K562 (cell line): ENCODE data around the gene ERICH6B. TPM values are rescaled to one million over a fixed set of nuclear protein-coding genes. Genes with fewer than 3 reads are reported as not detected.

ENCODE experiments used
- ATAC-seq: fragments of 200-7000 bp; cut with Tn5 transposase; 3 replicates; pipeline ENCODE4 v1.9.1; 2020; ENCODE audit warnings: moderate library complexity
- BruUV-seq: library from RNA; stranded (reverse); fragments of 400-500 nt; replicated peaks from 2 replicates; lab custom pipeline; 2021; lab: Mats Ljungman, UMichigan
- CTCF ChIA-PET: fragments of 300-600 bp; formaldehyde crosslinking; extraction: SDS; loops from one replicate; lab custom pipeline; 2021; ENCODE audit warnings: low intra/inter-chr PET ratio; lab: Yijun Ruan, JAX
- POLR2A ChIA-PET: fragments of 300-600, 350-650 bp; sonication (Branson Sonifier 250); formaldehyde crosslinking; extraction: SDS; loops from one replicate; lab custom pipeline; 2021; ENCODE audit warnings: antibody characterized with exemption, inconsistent platforms; lab: Yijun Ruan, JAX
- DNase-seq, 4 experiments: peaks; one replicate each; pipeline versions ENCODE4 v3.0.0 to v3.0.0-alpha.2; 2011 to 2018; ENCODE audit warnings: low spot score in 3 of 4, mixed read lengths in 3 of 4; ENCODE audit errors: extremely low read depth in 1 of 4
- FAIRE-seq: peaks from 2 replicates; lab custom pipeline; 2011; peaks lifted over from hg19 to GRCh38; lab: Jason Lieb, UNC
- H2AFZ ChIP-seq: 2 replicates; pipeline ENCODE4 v1.6.0; 2011; ENCODE audit warnings: low read depth, low read length, control low read depth, inconsistent platforms
- H3K27ac ChIP-seq: fragments of 200-600 bp; 3 replicates; pipeline ENCODE4 v1.8.0; 2011; ENCODE audit warnings: low read depth, mild to moderate bottlenecking, control low read depth, inconsistent platforms, low read length, moderate library complexity, mixed read lengths; ENCODE audit errors: extremely low read depth
- H3K27me3 ChIP-seq, 2 experiments: fragments of 300-600 bp in 1 of 2; 2 replicates in 1 of 2; 3 replicates in 1 of 2; pipeline versions ENCODE4 v1.6.0 to v1.8.0; 2011; ENCODE audit warnings: inconsistent platforms in 2 of 2, low read length in 2 of 2, mild to moderate bottlenecking in 1 of 2, mixed read lengths in 1 of 2, moderate library complexity in 1 of 2; ENCODE audit not compliant: control insufficient read depth in 2 of 2, insufficient read depth in 2 of 2
- H3K36me3 ChIP-seq: fragments of 300-600 bp; 3 replicates; pipeline ENCODE4 v1.8.0; 2011; ENCODE audit warnings: mild to moderate bottlenecking, low read length, inconsistent platforms; ENCODE audit not compliant: control insufficient read depth, insufficient read depth
- H3K4me1 ChIP-seq, 2 experiments: fragments of 200-600 bp in 1 of 2; replicated peaks in 1 of 2; 2 replicates in 1 of 2; 3 replicates in 1 of 2; pipeline versions ENCODE4 v1.5.1 to v1.8.0; 2011; ENCODE audit warnings: inconsistent platforms in 2 of 2, low read length in 2 of 2, mild to moderate bottlenecking in 1 of 2, mixed read lengths in 1 of 2, moderate library complexity in 1 of 2; ENCODE audit not compliant: control insufficient read depth in 2 of 2, insufficient read depth in 2 of 2
- H3K4me2 ChIP-seq: 2 replicates; pipeline ENCODE4 v1.6.1; 2011; ENCODE audit warnings: low read length, control low read depth, inconsistent platforms, mixed read lengths; ENCODE audit not compliant: insufficient read depth
- H3K4me3 ChIP-seq: fragments of 200-600 bp; sonication (generic), shearing (Covaris generic); 2 replicates; pipeline ENCODE4 v1.5.1; 2016; ENCODE audit warnings: control low read depth, inconsistent platforms
- H3K79me2 ChIP-seq: fragments of 200-600 bp; 3 replicates; pipeline ENCODE4 v1.8.0; 2011; ENCODE audit warnings: low read length, inconsistent platforms; ENCODE audit not compliant: control insufficient read depth, insufficient read depth
- H3K9ac ChIP-seq, 2 experiments: 2 replicates each; pipeline versions ENCODE4 v1.6.0 to v1.6.1; 2011; ENCODE audit warnings: low read depth in 2 of 2, low read length in 2 of 2, control low read depth in 1 of 2, inconsistent platforms in 1 of 2, mild to moderate bottlenecking in 1 of 2, mixed read lengths in 1 of 2; ENCODE audit not compliant: insufficient read depth in 1 of 2
- H3K9me1 ChIP-seq: one replicate; pipeline ENCODE4 v1.6.0; 2011; ENCODE audit warnings: inconsistent platforms, mild to moderate bottlenecking, low read length, moderate library complexity; ENCODE audit not compliant: control insufficient read depth, insufficient read depth
- H3K9me3 ChIP-seq: replicated peaks from 2 replicates; pipeline ENCODE4 v1.5.1; 2011; ENCODE audit warnings: low read depth, low read length, inconsistent platforms; ENCODE audit not compliant: control insufficient read depth, insufficient read depth
- H4K20me1 ChIP-seq: replicated peaks from 2 replicates; pipeline ENCODE4 v1.6.1; 2011; ENCODE audit warnings: low read length, inconsistent platforms, mixed read lengths; ENCODE audit not compliant: control insufficient read depth, insufficient read depth
- GABPA ChIP-seq: fragments of 200-800 bp; sonication (Bioruptor generic); conservative IDR thresholded peaks from 2 replicates; pipeline ENCODE4 v1.6.1; 2016; ENCODE audit warnings: low read depth, missing genetic modification characterization, missing compliant biosample characterization
- GABPB1 ChIP-seq: sonication (generic); formaldehyde crosslinking; IDR thresholded peaks from 2 replicates; pipeline ENCODE4 v1.8.0; 2022; ENCODE audit warnings: mild to moderate bottlenecking, missing genetic modification reagents
- LARP7 ChIP-seq: fragments of 450-650 bp; IDR thresholded peaks from 2 replicates; pipeline ENCODE4 v1.6.1; 2016
- NBN ChIP-seq: fragments of 450-650 bp; IDR thresholded peaks from 2 replicates; pipeline ENCODE4 v1.6.1; 2016; ENCODE audit warnings: low read depth, mild to moderate bottlenecking
- NFRKB ChIP-seq: fragments of 450-650 bp; IDR thresholded peaks from 2 replicates; pipeline ENCODE4 v1.6.1; 2016; ENCODE audit warnings: low read depth
- NR2C2 ChIP-seq, 2 experiments: fragments of 200-800 bp in 1 of 2; sonication (Bioruptor generic) in 1 of 2; sonication (generic) in 1 of 2; formaldehyde crosslinking in 1 of 2; IDR thresholded peaks; 2 replicates each; pipeline versions ENCODE4 v1.6.1 to v1.8.0; 2016 to 2022; ENCODE audit warnings: mild to moderate bottlenecking in 1 of 2, missing compliant biosample characterization in 1 of 2, missing genetic modification characterization in 1 of 2, missing genetic modification reagents in 1 of 2
- NRF1 ChIP-seq, 2 experiments: fragments of 450-650 bp; IDR thresholded peaks in 1 of 2; conservative IDR thresholded peaks in 1 of 2; 2 replicates each; pipeline ENCODE4 v1.6.1; 2014; ENCODE audit warnings: mild to moderate bottlenecking in 2 of 2
- PPARD ChIP-seq: fragments of 250-450 bp; sonication (Bioruptor Pico); IDR thresholded peaks from 2 replicates; pipeline ENCODE4 v1.8.0; 2022; ENCODE audit warnings: inconsistent platforms, mild to moderate bottlenecking, moderate library complexity
- RBM34 ChIP-seq: fragments of 200-400 bp; formaldehyde crosslinking; IDR thresholded peaks from 2 replicates; pipeline ENCODE4 v1.6.1; 2018; ENCODE audit warnings: low read length, borderline replicate concordance; ENCODE audit not compliant: insufficient read depth
- SOX6 ChIP-seq: fragments of 450-650 bp; IDR thresholded peaks from 2 replicates; pipeline ENCODE4 v1.6.1; 2014; ENCODE audit warnings: mild to moderate bottlenecking
- THRAP3 ChIP-seq: fragments of 450-650 bp; IDR thresholded peaks from 2 replicates; pipeline ENCODE4 v1.6.1; 2016; ENCODE audit warnings: mild to moderate bottlenecking, inconsistent platforms, borderline replicate concordance
- TSC22D4 ChIP-seq: fragments of 450-650 bp; IDR thresholded peaks from 2 replicates; pipeline ENCODE4 v1.6.1; 2016; ENCODE audit warnings: missing genetic modification characterization, missing biosample characterization, control low read depth
- ZNF184 ChIP-seq: sonication (generic); formaldehyde crosslinking; IDR thresholded peaks from 2 replicates; pipeline ENCODE4 v1.5.0; 2020; ENCODE audit warnings: missing genetic modification reagents
- ZNF316 ChIP-seq: fragments of 450-650 bp; IDR thresholded peaks from 2 replicates; pipeline ENCODE4 v1.6.1; 2016
- ZNF589 ChIP-seq: fragments of 200-800 bp; sonication (Bioruptor generic); IDR thresholded peaks from 2 replicates; pipeline ENCODE4 v1.6.1; 2016; ENCODE audit warnings: low read depth, missing genetic modification characterization, missing compliant biosample characterization
- ZNF766 ChIP-seq: fragments of 200-800 bp; sonication (Bioruptor generic); conservative IDR thresholded peaks from 2 replicates; pipeline ENCODE4 v1.6.1; 2016; ENCODE audit warnings: missing genetic modification characterization, missing compliant biosample characterization
- WGBS: fragments of 100-300 bp; shearing (Covaris generic); methylation state at CpG from one replicate; pipeline ENCODE4 v1.1.6; 2016; ENCODE audit warnings: low coverage, mixed read lengths; ENCODE audit not compliant: insufficient coverage; ENCODE audit errors: missing lambda C conversion rate; 5-methylcytosine and 5-hydroxymethylcytosine counted together
- in situ Hi-C: fragments of 300-500 bp; cut with MboI; formaldehyde crosslinking; loops from 4 replicates; pipeline ENCODE4 v1.15.0; 2018; ENCODE audit warnings: inconsistent platforms, mixed read lengths
- intact Hi-C: fragments of 100-400 bp; cut with micrococcal nuclease; formaldehyde crosslinking; loops from 2 replicates; pipeline ENCODE4 v1.14.2; 2022
- polyA plus RNA-seq, 8 experiments: library from polyadenylated mRNA; depleted of rRNA in 4 of 8; stranded (reverse) in 5 of 8; unstranded in 3 of 8; fragments of >200 nt; fragmentation: Nextera tagmentation in 2 of 8; fragmentation: Illumina TruSeq in 1 of 8; extraction: Ambion mirVana in 2 of 8; extraction: Trizol in 1 of 8; gene quantifications; 2 replicates each; pipeline versions ENCODE4 v1.2.1 to v1.2.3, GENCODE V29; 2011 to 2014; ENCODE audit warnings: inconsistent platforms in 1 of 8, missing spikeins in 1 of 8
- total RNA-seq, 7 experiments: library from RNA; depleted of rRNA in 6 of 7; stranded (reverse); fragments of >200 nt in 6 of 7; fragmentation: Illumina TruSeq in 2 of 7; extraction: Trizol in 2 of 7; gene quantifications; 2 replicates each; pipeline versions ENCODE4 v1.2.1 to v1.2.3, GENCODE V29; 2011 to 2021; ENCODE audit warnings: low replicate concordance in 1 of 7
- TF ChIP-seq, protein P1 (sequence below), 2 experiments: fragments of 450-650 bp in 1 of 2; sonication (generic) in 1 of 2; formaldehyde crosslinking in 1 of 2; IDR thresholded peaks in 1 of 2; conservative IDR thresholded peaks in 1 of 2; 2 replicates each; pipeline versions ENCODE4 v1.6.1 to v1.8.1; 2016 to 2023; ENCODE audit warnings: mild to moderate bottlenecking in 2 of 2, moderate library complexity in 2 of 2, inconsistent platforms in 1 of 2, missing genetic modification reagents in 1 of 2
- TF ChIP-seq, protein P2 (sequence below): sonication (generic); formaldehyde crosslinking; IDR thresholded peaks from 2 replicates; pipeline ENCODE4 v1.8.0; 2022; ENCODE audit warnings: mild to moderate bottlenecking, missing genetic modification reagents, borderline replicate concordance
- TF ChIP-seq, protein P3 (sequence below): sonication (generic); formaldehyde crosslinking; IDR thresholded peaks from 2 replicates; pipeline ENCODE4 v1.8.0; 2022; ENCODE audit warnings: missing genetic modification reagents, mild to moderate bottlenecking, moderate library complexity, borderline replicate concordance

Gene ERICH6B
- total and polyA plus RNA-seq, 9 of the 15 experiments (the other 6 are each of a cell fraction or from before 2014, with no cell fraction given) = not detected

DNA sequence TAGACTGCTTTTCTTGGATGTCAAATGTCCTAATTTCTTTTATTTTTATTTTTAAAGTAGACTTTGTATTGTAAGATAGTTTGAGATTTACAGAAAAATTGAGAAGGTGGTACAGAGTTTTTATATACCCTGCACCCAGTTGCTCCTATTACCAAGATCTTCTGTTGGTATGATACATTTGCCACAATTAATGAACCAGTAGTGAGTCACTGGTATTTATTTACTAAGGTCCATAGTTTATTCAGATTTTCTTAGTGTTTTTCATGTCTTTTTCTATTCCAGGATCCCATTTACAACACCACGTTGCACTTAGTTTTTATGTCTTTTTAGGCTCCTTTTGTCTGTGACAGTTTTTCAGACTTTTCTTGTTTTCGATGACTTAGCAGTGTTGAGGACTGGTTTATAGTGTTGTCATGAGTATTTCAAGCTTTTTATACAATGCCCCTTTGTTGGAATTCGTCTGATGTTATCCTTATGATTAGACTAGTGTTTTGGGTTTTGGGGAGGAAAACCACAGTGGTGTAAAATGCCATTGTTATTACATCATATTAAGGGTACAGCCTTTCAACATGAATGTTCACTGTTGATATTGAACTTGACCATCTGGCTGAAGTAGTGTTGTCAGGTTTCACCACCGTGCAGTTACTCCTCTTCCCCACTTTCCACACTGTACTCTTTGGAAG, 114.9 kb downstream of the ERICH6B start:
- ChIA-PET POLR2A (interaction anchor here (1.1 kb wide), 1 partner anchor 10 kb away, joined by 3 read pairs; no protein-coding TSS in a partner anchor), CTCF (no interaction called here)
- peaks cover 53% of the 10 kb centered on the region; the same call in 2 of the 3 replicates for H3K36me3 ChIP-seq
- H3K9me1 ChIP-seq = no peaks in the 10 kb centered on the region
- H3K4me1 ChIP-seq = peaks cover 0 to 6% of the 10 kb centered on the region in 2 experiments; a peak in 2 of 5 replicates
- H3K27ac ChIP-seq = no peak overlapping the region; the same call in 2 of the 3 replicates
- no peaks in the 10 kb centered on the region for H3K27me3 ChIP-seq
- 49% methylated on average over 4 of the region's 4 CpGs for WGBS
- intact Hi-C loops (no loop called here), in situ Hi-C loops (no loop called here)
- H4K20me1 ChIP-seq = no peaks in the 10 kb centered on the region
- no peaks in the 10 kb centered on the region for H3K9me3 ChIP-seq
- no peak overlapping the region for H3K9ac ChIP-seq
- H3K79me2 ChIP-seq = no peaks in the 10 kb centered on the region
- H2AFZ ChIP-seq = no peak overlapping the region
- FAIRE-seq (no peak), DNase-seq (no peak), ATAC-seq (peak; percentile 57)
- no peak overlapping the region for H3K4me3 ChIP-seq
- no peak overlapping the region for H3K4me2 ChIP-seq
- no TSS peak for BruUV-seq
- TF ChIP-seq, protein P1, sequence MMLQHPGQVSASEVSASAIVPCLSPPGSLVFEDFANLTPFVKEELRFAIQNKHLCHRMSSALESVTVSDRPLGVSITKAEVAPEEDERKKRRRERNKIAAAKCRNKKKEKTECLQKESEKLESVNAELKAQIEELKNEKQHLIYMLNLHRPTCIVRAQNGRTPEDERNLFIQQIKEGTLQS (IDR thresholded peaks at IDR 0.05) = peak; percentile 30; the same call in 1 of the 2 replicates
- TF ChIP-seq, protein P1 (CRISPR knock-in tag; conservative IDR thresholded peaks at IDR 0.05) = no peak
- TF ChIP-seq RBM34 (no peak), PPARD (no peak), NRF1 (conservative IDR thresholded peaks at IDR 0.05 in 1 of 2, IDR thresholded peaks at IDR 0.05 in 1 of 2) (no peak), ZNF316 (peak; percentile 65), GABPB1 (CRISPR knock-in tag) (no peak), NBN (no peak), THRAP3 (no peak), LARP7 (no peak), TSC22D4 (tag) (no peak), NFRKB (no peak), ZNF589 (no peak), ZNF766 (CRISPR knock-in tag) (no peak), SOX6 (peak; percentile 20; the same call in 1 of the 2 replicates), ZNF184 (CRISPR knock-in tag) (no peak), NR2C2 (CRISPR knock-in tag; IDR thresholded peaks at IDR 0.05) (no peak), NR2C2 (tag; IDR thresholded peaks at IDR 0.05) (no peak), GABPA (no peak)
- TF ChIP-seq, protein P2, sequence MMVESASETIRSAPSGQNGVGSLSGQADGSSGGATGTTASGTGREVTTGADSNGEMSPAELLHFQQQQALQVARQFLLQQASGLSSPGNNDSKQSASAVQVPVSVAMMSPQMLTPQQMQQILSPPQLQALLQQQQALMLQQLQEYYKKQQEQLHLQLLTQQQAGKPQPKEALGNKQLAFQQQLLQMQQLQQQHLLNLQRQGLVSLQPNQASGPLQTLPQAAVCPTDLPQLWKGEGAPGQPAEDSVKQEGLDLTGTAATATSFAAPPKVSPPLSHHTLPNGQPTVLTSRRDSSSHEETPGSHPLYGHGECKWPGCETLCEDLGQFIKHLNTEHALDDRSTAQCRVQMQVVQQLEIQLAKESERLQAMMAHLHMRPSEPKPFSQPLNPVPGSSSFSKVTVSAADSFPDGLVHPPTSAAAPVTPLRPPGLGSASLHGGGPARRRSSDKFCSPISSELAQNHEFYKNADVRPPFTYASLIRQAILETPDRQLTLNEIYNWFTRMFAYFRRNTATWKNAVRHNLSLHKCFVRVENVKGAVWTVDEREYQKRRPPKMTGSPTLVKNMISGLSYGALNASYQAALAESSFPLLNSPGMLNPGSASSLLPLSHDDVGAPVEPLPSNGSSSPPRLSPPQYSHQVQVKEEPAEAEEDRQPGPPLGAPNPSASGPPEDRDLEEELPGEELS (CRISPR knock-in tag) = no peak
- TF ChIP-seq, protein P3, sequence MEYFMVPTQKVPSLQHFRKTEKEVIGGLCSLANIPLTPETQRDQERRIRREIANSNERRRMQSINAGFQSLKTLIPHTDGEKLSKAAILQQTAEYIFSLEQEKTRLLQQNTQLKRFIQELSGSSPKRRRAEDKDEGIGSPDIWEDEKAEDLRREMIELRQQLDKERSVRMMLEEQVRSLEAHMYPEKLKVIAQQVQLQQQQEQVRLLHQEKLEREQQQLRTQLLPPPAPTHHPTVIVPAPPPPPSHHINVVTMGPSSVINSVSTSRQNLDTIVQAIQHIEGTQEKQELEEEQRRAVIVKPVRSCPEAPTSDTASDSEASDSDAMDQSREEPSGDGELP = no peak
